DND-41 (cell line): Measurements from ENCODE around the gene TRERF1.

Experiments
- ATAC-seq: fragments of 200-7000 bp; cut with Tn5 transposase; 3 replicates; pipeline ENCODE4 v1.9.1; 2021; ENCODE audit warnings: low read depth; ENCODE audit not compliant: insufficient read depth
- DNase-seq: peaks from one replicate; pipeline ENCODE4 v3.0.0-alpha.2; 2020
- H2AFZ ChIP-seq: 2 replicates; pipeline ENCODE4 v1.6.0; 2012; ENCODE audit warnings: low read depth, low read length
- H3K27ac ChIP-seq: 2 replicates; pipeline ENCODE4 v1.5.1; 2012; ENCODE audit warnings: low read length, inconsistent platforms
- H3K27me3 ChIP-seq: fragments of 200-600 bp; sonication (generic); 2 replicates; pipeline ENCODE4 v1.6.0; 2012; ENCODE audit warnings: low read length, mild to moderate bottlenecking, inconsistent platforms; ENCODE audit not compliant: insufficient read depth, poor library complexity
- H3K36me3 ChIP-seq: 2 replicates; pipeline ENCODE4 v1.5.1; 2012; ENCODE audit warnings: low read length, inconsistent platforms; ENCODE audit not compliant: insufficient read depth
- H3K4me1 ChIP-seq: 2 replicates; pipeline ENCODE4 v1.5.1; 2012; ENCODE audit warnings: mild to moderate bottlenecking, low read length; ENCODE audit not compliant: insufficient read depth
- H3K4me2 ChIP-seq: 2 replicates; pipeline ENCODE4 v1.6.0; 2012; ENCODE audit warnings: mild to moderate bottlenecking, moderate library complexity, low read length, inconsistent platforms; ENCODE audit not compliant: insufficient read depth
- H3K4me3 ChIP-seq, 2 experiments: fragments of 200-600 bp in 1 of 2; shearing (Covaris generic) in 1 of 2; 2 replicates each; pipeline ENCODE4 v1.5.1; 2012 to 2016; ENCODE audit warnings: inconsistent platforms in 2 of 2, low read length in 2 of 2, mild to moderate bottlenecking in 2 of 2, low read depth in 1 of 2, moderate library complexity in 1 of 2
- H3K79me2 ChIP-seq: 2 replicates; pipeline ENCODE4 v1.6.0; 2012; ENCODE audit warnings: low read length, inconsistent platforms; ENCODE audit not compliant: insufficient read depth
- H3K9ac ChIP-seq: 2 replicates; pipeline ENCODE4 v1.6.0; 2012; ENCODE audit warnings: low read depth, mild to moderate bottlenecking, inconsistent platforms, low read length, moderate library complexity
- H3K9me3 ChIP-seq: 2 replicates; pipeline ENCODE4 v1.5.1; 2012; ENCODE audit warnings: low read length, moderate library complexity, mild to moderate bottlenecking, inconsistent platforms; ENCODE audit not compliant: insufficient read depth, severe bottlenecking
- H4K20me1 ChIP-seq: 2 replicates; pipeline ENCODE4 v1.6.0; 2012; ENCODE audit warnings: low read length; ENCODE audit not compliant: insufficient read depth
- EZH2 ChIP-seq: IDR thresholded peaks from 3 replicates; pipeline ENCODE4 v1.6.1; 2012; ENCODE audit warnings: borderline replicate concordance, low read depth, mild to moderate bottlenecking, moderate library complexity, low read length, inconsistent platforms; ENCODE audit not compliant: severe bottlenecking
- TF ChIP-seq, protein P1 (sequence below): IDR thresholded peaks from 2 replicates; pipeline ENCODE4 v1.5.1; 2012; ENCODE audit warnings: borderline replicate concordance, low read length, moderate library complexity, mild to moderate bottlenecking; ENCODE audit not compliant: poor library complexity, severe bottlenecking; ENCODE audit errors: extremely low read depth

TRERF1 gene

GRCh38 chr6:42352856-42353564 lies 98.7 kb downstream of the TRERF1 start:
- Histone ChIP-seq H3K4me2 (no peak overlapping the region), H3K4me1 (no peaks in the 10 kb centered on the region), H3K9ac (no peak overlapping the region), H3K27me3 (no peaks in the 10 kb centered on the region), H3K79me2 (no peaks in the 10 kb centered on the region), H3K36me3 (peaks cover 4% of the 10 kb centered on the region; the same call in 1 of the 2 replicates), H3K9me3 (no peaks in the 10 kb centered on the region), H4K20me1 (no peaks in the 10 kb centered on the region), H2AFZ (no peak overlapping the region), H3K4me3 (no peak overlapping the region), H3K27ac (no peak overlapping the region)
- no peak for DNase-seq
- no peak for ATAC-seq
- no peak for TF ChIP-seq EZH2

GRCh38 chr6:42350911-42351310 lies 100.8 kb downstream of the TRERF1 start:
- Histone ChIP-seq H3K9ac (no peak overlapping the region), H3K27ac (no peak overlapping the region), H3K4me1 (no peaks in the 10 kb centered on the region), H2AFZ (no peak overlapping the region), H4K20me1 (no peaks in the 10 kb centered on the region), H3K9me3 (no peaks in the 10 kb centered on the region), H3K4me2 (no peak overlapping the region), H3K36me3 (no peaks in the 10 kb centered on the region), H3K79me2 (no peaks in the 10 kb centered on the region), H3K27me3 (no peaks in the 10 kb centered on the region), H3K4me3 (no peak overlapping the region)
- ATAC-seq: no peak
- TF ChIP-seq, protein P1, sequence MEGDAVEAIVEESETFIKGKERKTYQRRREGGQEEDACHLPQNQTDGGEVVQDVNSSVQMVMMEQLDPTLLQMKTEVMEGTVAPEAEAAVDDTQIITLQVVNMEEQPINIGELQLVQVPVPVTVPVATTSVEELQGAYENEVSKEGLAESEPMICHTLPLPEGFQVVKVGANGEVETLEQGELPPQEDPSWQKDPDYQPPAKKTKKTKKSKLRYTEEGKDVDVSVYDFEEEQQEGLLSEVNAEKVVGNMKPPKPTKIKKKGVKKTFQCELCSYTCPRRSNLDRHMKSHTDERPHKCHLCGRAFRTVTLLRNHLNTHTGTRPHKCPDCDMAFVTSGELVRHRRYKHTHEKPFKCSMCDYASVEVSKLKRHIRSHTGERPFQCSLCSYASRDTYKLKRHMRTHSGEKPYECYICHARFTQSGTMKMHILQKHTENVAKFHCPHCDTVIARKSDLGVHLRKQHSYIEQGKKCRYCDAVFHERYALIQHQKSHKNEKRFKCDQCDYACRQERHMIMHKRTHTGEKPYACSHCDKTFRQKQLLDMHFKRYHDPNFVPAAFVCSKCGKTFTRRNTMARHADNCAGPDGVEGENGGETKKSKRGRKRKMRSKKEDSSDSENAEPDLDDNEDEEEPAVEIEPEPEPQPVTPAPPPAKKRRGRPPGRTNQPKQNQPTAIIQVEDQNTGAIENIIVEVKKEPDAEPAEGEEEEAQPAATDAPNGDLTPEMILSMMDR: no peak
- TF ChIP-seq EZH2: no peak
- no peak for DNase-seq

- no peak overlapping the region for H3K27ac ChIP-seq
- DNase-seq (no peak), ATAC-seq (no peak)
These were observed 101.8 kb downstream of the TRERF1 start for GRCh38 chr6:42349753-42350511.

More at GRCh38 chr6:42349753-42350511, 101.8 kb downstream of the TRERF1 start:
- no peaks in the 10 kb centered on the region for H3K36me3 ChIP-seq
- H2AFZ ChIP-seq: no peak overlapping the region
- no peaks in the 10 kb centered on the region for H3K9me3 ChIP-seq
- 0 out of 2 replicates have a peak, but pooled peaks cover 3% of the 10 kb centered on the region for H4K20me1 ChIP-seq
- H3K4me3 ChIP-seq: no peak overlapping the region
- H3K4me2 ChIP-seq: no peak overlapping the region
- TF ChIP-seq EZH2: no peak
- TF ChIP-seq, protein P1: no peak
- no peaks in the 10 kb centered on the region for H3K27me3 ChIP-seq
- no peaks in the 10 kb centered on the region for H3K4me1 ChIP-seq
- H3K9ac ChIP-seq: no peak overlapping the region
- H3K79me2 ChIP-seq: no peaks in the 10 kb centered on the region
